Neutrophil (primary cell): ENCODE data around the gene C5orf22.

Experiments
- H3K27ac ChIP-seq: fragments of 200-600 bp; sonication (generic); 2 replicates; pipeline ENCODE4 v1.5.1; 2016; ENCODE audit warnings: mild to moderate bottlenecking, moderate library complexity
- H3K27me3 ChIP-seq: fragments of 200-600 bp; sonication (generic); 2 replicates; pipeline ENCODE4 v1.6.0; 2016; ENCODE audit warnings: mild to moderate bottlenecking
- H3K36me3 ChIP-seq: fragments of 200-600 bp; sonication (generic); 2 replicates; pipeline ENCODE4 v1.5.1; 2017
- H3K4me1 ChIP-seq, 2 experiments: fragments of 200-600 bp in 1 of 2; sonication (generic) in 1 of 2; 1 replicate in 1 of 2; 2 replicates in 1 of 2; pipeline versions ENCODE4 v1.5.1 to v1.6.1; 2013 to 2016; ENCODE audit warnings: low read depth in 1 of 2, low read length in 1 of 2, mild to moderate bottlenecking in 1 of 2, moderate library complexity in 1 of 2; ENCODE audit not compliant: control insufficient read depth in 1 of 2, insufficient read depth in 1 of 2
- H3K4me3 ChIP-seq, 2 experiments: fragments of 200-600 bp in 1 of 2; sonication (generic) in 1 of 2; 1 replicate in 1 of 2; 2 replicates in 1 of 2; pipeline ENCODE4 v1.5.1; 2013 to 2016; ENCODE audit warnings: low read depth in 1 of 2, low read length in 1 of 2, mild to moderate bottlenecking in 1 of 2, moderate library complexity in 1 of 2
- H3K9me3 ChIP-seq: fragments of 200-600 bp; sonication (generic); 2 replicates; pipeline ENCODE4 v1.5.1; 2016
- CTCF ChIP-seq: fragments of 200-600 bp; sonication (generic); IDR thresholded peaks from 2 replicates; pipeline ENCODE4 v1.5.1; 2016; ENCODE audit warnings: antibody characterized with exemption

The C5orf22 gene

GRCh38 chr5:31495336-31495735, 36.8 kb upstream of the C5orf22 start:
- Histone ChIP-seq H3K36me3 (peaks cover 67% of the 10 kb centered on the region), H3K4me3 (no peak overlapping the region)
- no peak for TF ChIP-seq CTCF

GRCh38 chr5:31496301-31496700, 35.8 kb upstream of the C5orf22 start:
- TF ChIP-seq CTCF = no peak
- Histone ChIP-seq H3K36me3 (peaks cover 69% of the 10 kb centered on the region), H3K4me3 (no peak overlapping the region), H3K27ac (no peak overlapping the region), H3K4me1 (peaks cover 8 to 15% of the 10 kb centered on the region in 2 experiments), H3K9me3 (no peaks in the 10 kb centered on the region), H3K27me3 (no peaks in the 10 kb centered on the region)

More at GRCh38 chr5:31495336-31495735, 36.8 kb upstream of the C5orf22 start:
- no peaks in the 10 kb centered on the region for H3K9me3 ChIP-seq
- H3K4me1 ChIP-seq = peaks cover 6 to 11% of the 10 kb centered on the region in 2 experiments
- no peaks in the 10 kb centered on the region for H3K27me3 ChIP-seq
- H3K27ac ChIP-seq = no peak overlapping the region

- Histone ChIP-seq H3K9me3 (no peaks in the 10 kb centered on the region), H3K4me1 (peaks cover 8 to 15% of the 10 kb centered on the region in 2 experiments)
Measured at GRCh38 chr5:31496891-31497290, 35.2 kb upstream of the C5orf22 start.

GRCh38 chr5:31500256-31500655, 31.8 kb upstream of the C5orf22 start:
- TF ChIP-seq CTCF = no peak

More at GRCh38 chr5:31496891-31497290, 35.2 kb upstream of the C5orf22 start:
- TF ChIP-seq CTCF = no peak
- peaks cover 74% of the 10 kb centered on the region for H3K36me3 ChIP-seq
- H3K27ac ChIP-seq = no peak overlapping the region
- H3K27me3 ChIP-seq = no peaks in the 10 kb centered on the region
- H3K4me3 ChIP-seq = no peak overlapping the region

GRCh38 chr5:31502506-31502905, 29.6 kb upstream of the C5orf22 start:
- H3K27me3 ChIP-seq = no peaks in the 10 kb centered on the region
- no peak overlapping the region for H3K27ac ChIP-seq
- peaks cover 8 to 15% of the 10 kb centered on the region in 2 experiments for H3K4me1 ChIP-seq
- H3K4me3 ChIP-seq = no peak overlapping the region
- H3K36me3 ChIP-seq = peaks cover 48% of the 10 kb centered on the region
- no peaks in the 10 kb centered on the region for H3K9me3 ChIP-seq
- no peak for TF ChIP-seq CTCF

More at GRCh38 chr5:31500256-31500655, 31.8 kb upstream of the C5orf22 start:
- no peaks in the 10 kb centered on the region for H3K27me3 ChIP-seq
- no peak overlapping the region for H3K4me3 ChIP-seq
- H3K27ac ChIP-seq = no peak overlapping the region
- peaks cover 8 to 15% of the 10 kb centered on the region in 2 experiments for H3K4me1 ChIP-seq
- H3K9me3 ChIP-seq = no peaks in the 10 kb centered on the region
- H3K36me3 ChIP-seq = peaks cover 68% of the 10 kb centered on the region

GRCh38 chr5:31504529-31504928, 27.6 kb upstream of the C5orf22 start:
- H3K36me3 ChIP-seq = peaks cover 47% of the 10 kb centered on the region
- H3K9me3 ChIP-seq = no peaks in the 10 kb centered on the region
- no peak overlapping the region for H3K4me3 ChIP-seq
- no peak for TF ChIP-seq CTCF
- H3K27ac ChIP-seq = no peak overlapping the region
- no peaks in the 10 kb centered on the region for H3K27me3 ChIP-seq
- H3K4me1 ChIP-seq = peaks cover 8 to 11% of the 10 kb centered on the region in 2 experiments
